MM.1S (cell line): ENCODE data around the gene MIEN1.

Experiments used
- CTCF ChIP-seq: fragments of 300-600 bp; sonication (generic); IDR thresholded peaks from 2 replicates; pipeline ENCODE4 v1.5.1; 2016; ENCODE audit warnings: antibody characterized with exemption, low read length, mixed read lengths
- EZH2 ChIP-seq: fragments of 300-600 bp; sonication (generic); optimal IDR thresholded peaks from 2 replicates; pipeline ENCODE3; 2017; ENCODE audit warnings: low read depth, mild to moderate bottlenecking, antibody characterized with exemption, low read length, mixed read lengths
- EZH2phosphoT487 ChIP-seq: fragments of 300-600 bp; sonication (generic); IDR thresholded peaks from 2 replicates; pipeline ENCODE4 v1.6.1; 2018; ENCODE audit warnings: antibody characterized with exemption, low read length

- TF ChIP-seq CTCF (no peak), EZH2phosphoT487 (no peak), EZH2 (no peak)
Observed at GRCh38 chr17:39751637-39752036, 21.3 kb upstream of the MIEN1 start.
